H1 (cell line): Measurements from ENCODE around the gene SLC38A1. TPM values are rescaled to one million over a fixed set of nuclear protein-coding genes. Genes with fewer than 3 reads are reported as not detected.

ENCODE experiments used
- CTCF ChIA-PET: fragments of 300-600 bp; sonication (Branson Sonifier 250); formaldehyde crosslinking; loops from one replicate; lab custom pipeline; 2021; ENCODE audit not compliant: partially characterized antibody; lab: Charles Lee
- POLR2A ChIA-PET: fragments of 300-600 bp; sonication (Branson Sonifier 250); formaldehyde crosslinking; loops from one replicate; lab custom pipeline; 2021; ENCODE audit warnings: inconsistent platforms; ENCODE audit not compliant: partially characterized antibody; lab: Charles Lee
- DNase-seq, 2 experiments: peaks; one replicate each; pipeline versions ENCODE4 v3.0.0 to v3.0.0-alpha.2; 2010 to 2022; ENCODE audit warnings: low spot score in 2 of 2, low read depth in 1 of 2, mixed read lengths in 1 of 2
- FAIRE-seq: peaks from 2 replicates; lab custom pipeline; 2011; peaks lifted over from hg19 to GRCh38; lab: Jason Lieb, UNC
- H2AFZ ChIP-seq: 2 replicates; pipeline ENCODE4 v1.8.1; 2012; ENCODE audit warnings: low read length, inconsistent platforms
- H2AK5ac ChIP-seq: 2 replicates; pipeline ENCODE4 v1.6.1; 2013; ENCODE audit warnings: low read depth, low read length
- H2BK120ac ChIP-seq: replicated peaks from 2 replicates; pipeline ENCODE3; 2013; ENCODE audit warnings: low read depth, low read length, inconsistent platforms
- H2BK12ac ChIP-seq: 2 replicates; pipeline ENCODE4 v1.6.1; 2013; ENCODE audit warnings: low read depth, low read length
- H2BK15ac ChIP-seq: 2 replicates; pipeline ENCODE4 v1.6.1; 2013; ENCODE audit warnings: low read length
- H2BK20ac ChIP-seq: 2 replicates; pipeline ENCODE4 v1.6.1; 2013; ENCODE audit warnings: low read length
- H2BK5ac ChIP-seq: 2 replicates; pipeline ENCODE4 v1.6.1; 2013; ENCODE audit warnings: low read depth, low read length
- H3K14ac ChIP-seq: 2 replicates; pipeline ENCODE4 v1.6.1; 2013; ENCODE audit warnings: inconsistent platforms; ENCODE audit not compliant: insufficient read length
- H3K18ac ChIP-seq: 2 replicates; pipeline ENCODE4 v1.6.1; 2013; ENCODE audit warnings: low read length; ENCODE audit errors: extremely low read depth
- H3K23ac ChIP-seq: 2 replicates; pipeline ENCODE4 v1.6.1; 2013; ENCODE audit warnings: inconsistent platforms; ENCODE audit not compliant: insufficient read length
- H3K23me2 ChIP-seq: 2 replicates; pipeline ENCODE4 v1.6.1; 2013; ENCODE audit warnings: low read depth, low read length
- H3K27ac ChIP-seq: 2 replicates; pipeline ENCODE4 v1.6.1; 2011; ENCODE audit warnings: low read depth, low read length, inconsistent platforms
- H3K27me3 ChIP-seq, 4 experiments: replicated peaks in 1 of 4; 1 replicate in 1 of 4; 2 replicates in 3 of 4; pipeline versions ENCODE4 v1.6.1 to v1.8.1; 2011 to 2013; ENCODE audit warnings: low read length in 3 of 4, mild to moderate bottlenecking in 3 of 4, inconsistent platforms in 2 of 4, mixed read lengths in 2 of 4, moderate library complexity in 1 of 4; ENCODE audit not compliant: control insufficient read depth in 3 of 4, insufficient read depth in 3 of 4; ENCODE audit errors: extremely low read depth in 1 of 4
- H3K36me3 ChIP-seq, 4 experiments: 2 replicates each; pipeline versions ENCODE4 v1.6.1 to v1.8.1; 2011 to 2013; ENCODE audit warnings: mild to moderate bottlenecking in 4 of 4, low read length in 3 of 4, moderate library complexity in 2 of 4, control low read depth in 1 of 4, inconsistent platforms in 1 of 4; ENCODE audit not compliant: insufficient read depth in 4 of 4, control insufficient read depth in 2 of 4
- H3K4ac ChIP-seq: replicated peaks from 2 replicates; pipeline ENCODE3; 2013; ENCODE audit warnings: low read length, low read depth, mixed read lengths, inconsistent platforms; ENCODE audit not compliant: insufficient read length
- H3K4me1 ChIP-seq, 4 experiments: replicated peaks in 1 of 4; 1 replicate in 1 of 4; 2 replicates in 3 of 4; pipeline versions ENCODE4 v1.6.1 to v1.8.1; 2011 to 2013; ENCODE audit warnings: low read length in 3 of 4, inconsistent platforms in 2 of 4, mixed read lengths in 1 of 4; ENCODE audit not compliant: insufficient read depth in 4 of 4, control insufficient read depth in 3 of 4
- H3K4me2 ChIP-seq, 2 experiments: 2 replicates each; pipeline versions ENCODE4 v1.6.1 to v1.8.1; 2011 to 2013; ENCODE audit warnings: low read depth in 2 of 2, low read length in 2 of 2, control low read depth in 1 of 2, inconsistent platforms in 1 of 2, mild to moderate bottlenecking in 1 of 2; ENCODE audit not compliant: insufficient read depth in 1 of 2
- H3K4me3 ChIP-seq, 4 experiments: fragments of 200-600, 300-600 bp in 1 of 4; sonication (generic), shearing (Covaris generic), sonication (Bioruptor Twin) in 1 of 4; 2 replicates each; pipeline versions ENCODE4 v1.5.1 to v1.8.1; 2011 to 2016; ENCODE audit warnings: low read length in 4 of 4, low read depth in 3 of 4, control low read depth in 2 of 4, inconsistent platforms in 2 of 4, mild to moderate bottlenecking in 2 of 4, mixed read lengths in 1 of 4, moderate library complexity in 1 of 4; ENCODE audit not compliant: insufficient read depth in 2 of 4; ENCODE audit errors: extremely low read depth in 1 of 4
- H3K56ac ChIP-seq: replicated peaks from 2 replicates; pipeline ENCODE3; 2013; ENCODE audit warnings: low read depth, mild to moderate bottlenecking, mixed read lengths, low read length, inconsistent platforms; ENCODE audit not compliant: insufficient read length
- H3K79me1 ChIP-seq: 2 replicates; pipeline ENCODE4 v1.6.1; 2013; ENCODE audit warnings: low read depth, low read length, control low read depth
- H3K79me2 ChIP-seq, 2 experiments: 2 replicates each; pipeline versions ENCODE4 v1.6.1 to v1.8.1; 2012 to 2013; ENCODE audit warnings: low read length in 2 of 2, mild to moderate bottlenecking in 2 of 2, inconsistent platforms in 1 of 2; ENCODE audit not compliant: insufficient read depth in 2 of 2, control insufficient read depth in 1 of 2
- H3K9ac ChIP-seq, 4 experiments: replicated peaks in 1 of 4; 1 replicate in 1 of 4; 2 replicates in 3 of 4; pipeline versions ENCODE4 v1.6.1 to v1.8.1; 2011 to 2013; ENCODE audit warnings: low read depth in 3 of 4, low read length in 3 of 4, control low read depth in 2 of 4, mild to moderate bottlenecking in 2 of 4, moderate library complexity in 2 of 4, inconsistent platforms in 1 of 4; ENCODE audit errors: extremely low read depth in 1 of 4
- H3K9me3 ChIP-seq, 2 experiments: 2 replicates each; pipeline versions ENCODE4 v1.6.1 to v1.8.1; 2012 to 2013; ENCODE audit warnings: mild to moderate bottlenecking in 2 of 2, moderate library complexity in 2 of 2, control low read depth in 1 of 2, inconsistent platforms in 1 of 2, low read depth in 1 of 2, low read length in 1 of 2, mixed read lengths in 1 of 2; ENCODE audit not compliant: insufficient read depth in 2 of 2
- H4K20me1 ChIP-seq, 2 experiments: replicated peaks in 1 of 2; 2 replicates each; pipeline versions ENCODE3 to v1.8.1; 2011 to 2013; ENCODE audit warnings: inconsistent platforms in 2 of 2, low read length in 2 of 2, mild to moderate bottlenecking in 1 of 2; ENCODE audit not compliant: insufficient read depth in 2 of 2, control insufficient read depth in 1 of 2
- H4K5ac ChIP-seq: 2 replicates; pipeline ENCODE4 v1.6.1; 2013; ENCODE audit warnings: low read length, low read depth, mixed read lengths, inconsistent platforms; ENCODE audit not compliant: insufficient read length
- H4K8ac ChIP-seq: 2 replicates; pipeline ENCODE4 v1.8.0; 2013; ENCODE audit warnings: mild to moderate bottlenecking, moderate library complexity, low read length, inconsistent platforms; ENCODE audit not compliant: insufficient read depth; ENCODE audit errors: extremely low read depth
- H4K91ac ChIP-seq: replicated peaks from 2 replicates; pipeline ENCODE3; 2013; ENCODE audit warnings: low read length, mixed read lengths, inconsistent platforms; ENCODE audit not compliant: insufficient read length
- ASH2L ChIP-seq: fragments of 200-600, 300-600 bp; sonication (generic); IDR thresholded peaks from one replicate; pipeline ENCODE4 v1.7.1; 2017; ENCODE audit warnings: low read length
- CTBP2 ChIP-seq: IDR thresholded peaks from 2 replicates; pipeline ENCODE4 v1.7.0; 2011; ENCODE audit warnings: borderline replicate concordance, mild to moderate bottlenecking, moderate library complexity, mixed read lengths, low read length; ENCODE audit not compliant: insufficient read depth, insufficient read length
- HDAC6 ChIP-seq: IDR thresholded peaks from one replicate; pipeline ENCODE4 v1.7.1; 2012; ENCODE audit warnings: low read depth, mild to moderate bottlenecking, inconsistent platforms, low read length, moderate library complexity
- SIN3A ChIP-seq, 2 experiments: IDR thresholded peaks in 1 of 2; conservative IDR thresholded peaks in 1 of 2; 2 replicates each; pipeline ENCODE4 v1.6.1; 2011 to 2012; ENCODE audit warnings: low read length in 2 of 2, improper control_type of control experiment in 1 of 2, low read depth in 1 of 2, mild to moderate bottlenecking in 1 of 2
- SP4 ChIP-seq: IDR thresholded peaks from 2 replicates; pipeline ENCODE4 v1.6.1; 2012; ENCODE audit warnings: low read length, inconsistent platforms
- TCF12 ChIP-seq: IDR thresholded peaks from 2 replicates; pipeline ENCODE4 v1.6.1; 2011; ENCODE audit warnings: low read depth, mild to moderate bottlenecking, low read length
- USF2 ChIP-seq: IDR thresholded peaks from 2 replicates; pipeline ENCODE4 v1.6.1; 2011; ENCODE audit warnings: low read length, improper control_type of control experiment
- WGBS, 2 experiments: shearing (Covaris generic) in 1 of 2; methylation state at CpG; one replicate each; pipeline versions ENCODE4 v1.1.6 to v1.1.7; 2013 to 2015; ENCODE audit warnings: low lambda C conversion rate in 2 of 2, mixed read lengths in 2 of 2, inconsistent platforms in 1 of 2, low coverage in 1 of 2, missing lambda C conversion rate in 1 of 2; ENCODE audit not compliant: insufficient replicate concordance in 2 of 2, insufficient coverage in 1 of 2, insufficient read length in 1 of 2; ENCODE audit errors: extremely low coverage in 1 of 2, missing lambda C conversion rate in 1 of 2; 5-methylcytosine and 5-hydroxymethylcytosine counted together
- polyA plus RNA-seq, 7 experiments: library from polyadenylated mRNA; depleted of rRNA in 3 of 7; stranded (reverse) in 5 of 7; unstranded in 2 of 7; fragments of >200 nt in 5 of 7; fragments of 200-250 nt in 2 of 7; gene quantifications; 1 replicate in 5 of 7; 2 replicates in 1 of 7; 4 replicates in 1 of 7; pipeline versions ENCODE4 v1.2.1 to v1.2.3, GENCODE V29; 2011 to 2013; ENCODE audit warnings: missing spikeins in 2 of 7, mixed read lengths in 2 of 7
- total RNA-seq: library from RNA; stranded (reverse); fragmentation: NEBNext Ultra II Directional; extraction: Animal tissue kit (Norgen Biotek cat#: 25700); gene quantifications from 2 replicates; pipeline ENCODE4 v1.2.1, GENCODE V29; 2021
- TF ChIP-seq, protein P1 (sequence below), 3 experiments: IDR thresholded peaks; 1 replicate in 2 of 3; 2 replicates in 1 of 3; pipeline versions ENCODE4 v1.5.1 to v1.6.1; 2011; ENCODE audit warnings: low read length in 3 of 3, mild to moderate bottlenecking in 3 of 3, inconsistent platforms in 2 of 3, low read depth in 1 of 3, moderate library complexity in 1 of 3; ENCODE audit not compliant: insufficient read depth in 1 of 3; ENCODE audit errors: control extremely low read depth in 1 of 3

The SLC38A1 gene
- total and polyA plus RNA-seq, 2 of the 8 experiments (the other 6 are each of a cell fraction or from before 2014, with no cell fraction given) = 83.4 to 242 TPM

GRCh38 chr12:46154221-46154985 lies 114.4 kb downstream of the SLC38A1 start:
- no peak for DNase-seq
- H2BK5ac ChIP-seq = no peak overlapping the region
- no peak for FAIRE-seq
- H3K56ac ChIP-seq = no peak overlapping the region
- no peaks in the 10 kb centered on the region for H3K23me2 ChIP-seq
- no peak overlapping the region for H4K8ac ChIP-seq
- H3K23ac ChIP-seq = no peak overlapping the region
- H3K4ac ChIP-seq = no peak overlapping the region
- H3K4me3 ChIP-seq = no peak overlapping the region
- no peaks in the 10 kb centered on the region for H4K20me1 ChIP-seq
- no peaks in the 10 kb centered on the region for H3K79me1 ChIP-seq
- no peak overlapping the region for H3K18ac ChIP-seq
- H3K9ac ChIP-seq = no peak overlapping the region
- no peaks in the 10 kb centered on the region for H3K79me2 ChIP-seq
- ChIA-PET POLR2A (interaction anchor here (1.0 kb wide), 1 partner anchor 203 kb away, joined by 3 read pairs; no protein-coding TSS in a partner anchor), CTCF (interaction anchor here (0.9 to 1.5 kb wide), 3 partner anchors 8 to 115 kb away, joined by 3 to 6 read pairs (median 4); no protein-coding TSS in a partner anchor)
- no peak overlapping the region for H3K27ac ChIP-seq
- H3K9me3 ChIP-seq = no peaks in the 10 kb centered on the region
- H2AFZ ChIP-seq = no peak overlapping the region
- no peaks in the 10 kb centered on the region for H3K36me3 ChIP-seq
- H2BK120ac ChIP-seq = no peak overlapping the region
- no peak overlapping the region for H2BK15ac ChIP-seq
- no peak overlapping the region for H3K14ac ChIP-seq
- H2BK12ac ChIP-seq = no peak overlapping the region
- H2AK5ac ChIP-seq = no peak overlapping the region
- 89% methylated on average over 2 of the region's 2 CpGs; no CpG with 5 or more reads in 1 of the 2 experiments for WGBS, 2 experiments
- H2BK20ac ChIP-seq = no peak overlapping the region
- no peaks in the 10 kb centered on the region for H3K4me1 ChIP-seq
- no peak overlapping the region for H3K4me2 ChIP-seq
- no peak overlapping the region for H4K91ac ChIP-seq
- H4K5ac ChIP-seq = no peak overlapping the region
- no peaks in the 10 kb centered on the region for H3K27me3 ChIP-seq
- TF ChIP-seq HDAC6 = no peak
- no peak for TF ChIP-seq CTBP2
- TF ChIP-seq TCF12 = no peak
- no peak for TF ChIP-seq USF2
- no peak for TF ChIP-seq SIN3A (conservative IDR thresholded peaks at IDR 0.05 in 1 of 2, IDR thresholded peaks at IDR 0.05 in 1 of 2; ENCODE audit: low read depth in 1 of 2, low read length in 2 of 2)
- TF ChIP-seq, protein P1, sequence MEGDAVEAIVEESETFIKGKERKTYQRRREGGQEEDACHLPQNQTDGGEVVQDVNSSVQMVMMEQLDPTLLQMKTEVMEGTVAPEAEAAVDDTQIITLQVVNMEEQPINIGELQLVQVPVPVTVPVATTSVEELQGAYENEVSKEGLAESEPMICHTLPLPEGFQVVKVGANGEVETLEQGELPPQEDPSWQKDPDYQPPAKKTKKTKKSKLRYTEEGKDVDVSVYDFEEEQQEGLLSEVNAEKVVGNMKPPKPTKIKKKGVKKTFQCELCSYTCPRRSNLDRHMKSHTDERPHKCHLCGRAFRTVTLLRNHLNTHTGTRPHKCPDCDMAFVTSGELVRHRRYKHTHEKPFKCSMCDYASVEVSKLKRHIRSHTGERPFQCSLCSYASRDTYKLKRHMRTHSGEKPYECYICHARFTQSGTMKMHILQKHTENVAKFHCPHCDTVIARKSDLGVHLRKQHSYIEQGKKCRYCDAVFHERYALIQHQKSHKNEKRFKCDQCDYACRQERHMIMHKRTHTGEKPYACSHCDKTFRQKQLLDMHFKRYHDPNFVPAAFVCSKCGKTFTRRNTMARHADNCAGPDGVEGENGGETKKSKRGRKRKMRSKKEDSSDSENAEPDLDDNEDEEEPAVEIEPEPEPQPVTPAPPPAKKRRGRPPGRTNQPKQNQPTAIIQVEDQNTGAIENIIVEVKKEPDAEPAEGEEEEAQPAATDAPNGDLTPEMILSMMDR (IDR thresholded peaks at IDR 0.05; ENCODE audit: control extremely low read depth in 1 of 3, insufficient read depth in 1 of 3, low read depth in 1 of 3, low read length in 3 of 3) = no peak
- TF ChIP-seq ASH2L = no peak
- TF ChIP-seq SP4 = no peak
